HG02798 (cell line): ENCODE results near the gene RAP2B.
A peak's percentile ranks its signal among the peaks of the same experiment; 100 is the strongest.

Source experiments
- ATAC-seq: cut with Tn5 transposase; IDR thresholded peaks from one replicate; pipeline ENCODE4 v1.9.1; 2021; ENCODE audit warnings: mild to moderate bottlenecking; ENCODE audit not compliant: unreplicated experiment, poor library complexity

The RAP2B gene

DNA sequence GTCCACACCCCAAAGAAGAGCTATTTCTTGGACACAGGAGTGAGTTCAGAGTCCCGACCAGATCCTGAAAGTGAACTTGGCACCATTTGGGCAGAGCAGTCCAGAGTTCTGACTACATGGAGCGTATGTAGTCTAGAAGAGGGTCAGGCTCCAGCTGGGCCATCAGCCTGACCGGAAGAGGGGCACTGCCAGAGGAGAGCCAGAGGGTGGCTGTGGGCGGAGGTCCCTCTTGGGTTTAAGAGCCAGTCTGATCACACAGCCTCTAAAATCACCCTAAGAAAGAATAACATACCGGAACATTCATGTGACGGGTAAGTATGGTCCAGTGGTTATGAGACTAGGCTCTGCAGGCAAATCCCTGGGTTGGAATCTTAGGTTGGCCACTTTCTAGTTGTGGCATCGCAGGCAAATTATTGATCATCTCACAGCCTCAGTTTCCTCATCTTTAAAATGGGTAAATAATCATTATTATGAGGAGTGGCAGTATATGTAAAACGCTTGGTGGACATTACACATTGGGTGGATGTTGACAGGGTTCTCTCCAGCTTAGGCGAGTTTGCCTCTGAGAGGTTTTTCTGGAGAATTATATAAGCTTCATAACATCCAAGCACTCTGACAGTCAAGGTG, 2.1 kb upstream of the RAP2B start:
- no peak for ATAC-seq

DNA sequence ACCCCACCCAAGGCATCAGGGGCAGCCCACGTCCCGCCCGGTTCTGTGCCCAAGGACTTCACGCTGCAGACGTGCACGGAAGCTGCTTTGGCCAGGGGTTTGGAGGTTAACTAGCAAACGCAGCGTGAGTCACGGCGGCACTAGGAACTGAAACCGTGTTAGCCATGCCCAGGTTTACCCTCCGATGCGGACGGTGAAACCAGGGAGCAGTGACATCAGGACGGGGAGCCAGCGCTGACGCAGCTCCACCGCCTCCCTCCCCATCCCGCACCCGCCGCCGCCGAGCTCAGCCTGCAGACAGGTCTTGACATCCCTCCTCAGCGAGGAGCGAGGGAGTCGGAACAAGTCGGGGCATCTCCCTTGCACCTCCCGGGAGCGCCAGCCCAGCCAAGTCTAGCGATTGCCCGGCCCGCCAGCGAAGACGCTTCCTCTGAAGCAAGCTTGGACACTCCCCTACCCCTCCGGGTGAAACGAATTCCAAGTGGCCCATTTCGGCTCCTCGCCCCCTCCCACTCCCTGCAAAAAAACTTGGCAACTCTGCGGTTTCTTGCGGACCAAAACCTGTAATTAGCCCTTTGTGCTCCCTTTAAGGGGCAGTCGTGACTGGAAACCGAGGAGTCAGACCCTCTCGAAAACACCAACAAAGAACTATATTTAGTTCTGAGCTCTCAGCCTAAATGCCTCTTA, 1.4 kb upstream of the RAP2B start:
- peak; percentile 30 for ATAC-seq

DNA sequence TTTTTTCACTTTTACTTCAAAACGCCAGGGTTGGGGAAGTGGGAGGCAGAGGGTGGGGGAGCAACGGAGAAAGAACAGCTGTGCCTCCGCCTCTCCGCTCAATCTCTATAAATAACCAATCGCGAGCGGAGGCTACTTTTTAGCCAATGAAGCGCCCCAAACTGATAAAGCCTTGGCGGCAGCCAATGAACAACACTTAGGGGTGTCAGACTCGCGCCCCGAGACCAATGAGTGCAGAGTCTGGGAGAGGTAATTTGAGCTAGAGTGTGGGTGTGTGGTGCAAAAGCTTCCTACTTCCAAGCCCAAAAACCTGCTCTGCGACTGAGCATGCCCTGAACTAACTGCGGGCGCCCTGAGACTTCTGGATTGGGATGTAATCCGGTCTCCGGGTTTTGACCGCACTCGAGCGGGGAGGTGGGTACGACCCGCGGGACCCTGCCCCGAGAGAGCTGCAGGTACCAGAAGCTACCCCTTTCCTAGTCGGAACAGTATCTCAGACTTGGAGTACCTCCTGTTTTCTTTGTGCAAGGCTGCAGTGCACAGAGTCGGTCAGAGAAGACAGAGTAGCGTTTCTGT, 800 bp upstream of the RAP2B start:
- peak; percentile 82 for ATAC-seq

DNA sequence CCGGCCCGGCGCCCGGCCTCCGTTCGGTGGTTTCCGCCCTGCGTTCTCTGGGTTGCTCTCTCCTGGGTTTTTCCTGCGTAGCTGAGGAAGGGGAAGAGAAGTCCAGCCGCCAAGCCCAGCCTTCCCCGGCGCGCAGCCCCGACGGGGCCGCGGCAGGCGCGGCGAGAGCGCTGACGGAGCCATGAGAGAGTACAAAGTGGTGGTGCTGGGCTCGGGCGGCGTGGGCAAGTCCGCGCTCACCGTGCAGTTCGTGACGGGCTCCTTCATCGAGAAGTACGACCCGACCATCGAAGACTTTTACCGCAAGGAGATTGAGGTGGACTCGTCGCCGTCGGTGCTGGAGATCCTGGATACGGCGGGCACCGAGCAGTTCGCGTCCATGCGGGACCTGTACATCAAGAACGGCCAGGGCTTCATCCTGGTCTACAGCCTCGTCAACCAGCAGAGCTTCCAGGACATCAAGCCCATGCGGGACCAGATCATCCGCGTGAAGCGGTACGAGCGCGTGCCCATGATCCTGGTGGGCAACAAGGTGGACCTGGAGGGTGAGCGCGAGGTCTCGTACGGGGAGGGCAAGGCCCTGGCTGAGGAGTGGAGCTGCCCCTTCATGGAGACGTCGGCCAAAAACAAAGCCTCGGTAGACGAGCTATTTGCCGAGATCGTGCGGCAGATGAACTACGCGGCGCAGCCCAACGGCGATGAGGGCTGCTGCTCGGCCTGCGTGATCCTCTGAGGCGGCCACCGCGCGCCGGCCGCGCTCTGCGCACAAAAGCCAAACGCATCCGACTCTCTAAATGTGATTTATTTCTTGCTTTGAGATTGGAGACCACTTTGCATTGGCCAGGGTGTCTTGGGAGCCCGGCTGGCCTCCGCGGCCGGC, 727 bp downstream of the RAP2B start:
- ATAC-seq: peak; percentile 4

DNA sequence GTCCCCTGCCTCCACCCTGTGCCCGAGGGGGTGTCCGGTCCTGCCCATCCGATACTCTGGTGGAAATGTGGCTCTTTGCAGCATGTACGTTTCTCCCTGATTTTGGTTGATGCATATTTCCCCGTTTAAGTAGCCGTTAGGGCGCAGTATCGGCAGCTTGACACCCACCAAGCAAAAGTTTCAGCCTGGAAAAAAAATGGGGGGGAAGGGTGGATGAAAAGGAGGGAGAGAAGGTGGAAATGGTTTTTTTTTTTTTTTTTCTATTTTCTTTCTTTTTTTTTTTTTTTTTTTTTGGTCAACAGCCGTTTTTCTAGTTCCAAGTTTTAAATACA, 1.3 kb downstream of the RAP2B start:
- ATAC-seq: no peak

DNA sequence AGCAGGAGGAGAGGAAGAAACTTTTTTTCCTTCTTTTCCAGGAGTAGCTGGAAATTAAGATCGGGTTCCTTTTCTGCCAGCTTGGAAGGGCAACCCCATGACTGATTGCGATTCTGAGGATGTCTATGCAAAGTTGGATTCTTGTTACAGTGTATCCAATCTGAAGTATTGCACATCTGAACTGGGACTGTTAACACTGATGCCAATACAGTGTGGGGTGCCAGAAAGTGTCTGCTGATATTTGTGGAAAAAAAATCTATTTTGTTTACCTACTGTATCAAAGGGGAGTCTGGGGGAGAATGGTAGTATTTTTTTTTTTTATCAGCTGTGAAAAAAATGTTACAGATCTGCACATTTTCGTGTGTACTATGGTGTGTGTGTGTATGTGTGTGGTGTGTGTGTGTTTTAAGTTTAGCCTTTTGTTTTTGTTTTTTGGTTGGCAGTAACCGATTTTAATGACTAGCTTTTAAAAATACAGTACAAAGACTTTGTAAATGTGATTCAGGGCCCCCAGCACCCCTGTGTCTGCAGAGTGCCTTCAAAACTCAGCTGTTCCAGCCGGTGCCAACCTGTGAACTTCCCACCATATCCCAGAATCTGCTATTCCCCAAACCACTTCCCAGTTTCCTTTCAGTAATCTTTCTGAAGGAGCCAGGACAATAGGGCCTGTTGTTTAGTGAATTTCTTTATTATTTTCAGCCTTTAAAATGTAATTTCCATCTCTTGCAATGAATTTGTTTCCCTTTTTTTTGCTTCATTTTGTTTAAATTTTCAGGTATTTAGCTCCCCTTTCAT, 1.9 kb downstream of the RAP2B start:
- no peak for ATAC-seq

DNA sequence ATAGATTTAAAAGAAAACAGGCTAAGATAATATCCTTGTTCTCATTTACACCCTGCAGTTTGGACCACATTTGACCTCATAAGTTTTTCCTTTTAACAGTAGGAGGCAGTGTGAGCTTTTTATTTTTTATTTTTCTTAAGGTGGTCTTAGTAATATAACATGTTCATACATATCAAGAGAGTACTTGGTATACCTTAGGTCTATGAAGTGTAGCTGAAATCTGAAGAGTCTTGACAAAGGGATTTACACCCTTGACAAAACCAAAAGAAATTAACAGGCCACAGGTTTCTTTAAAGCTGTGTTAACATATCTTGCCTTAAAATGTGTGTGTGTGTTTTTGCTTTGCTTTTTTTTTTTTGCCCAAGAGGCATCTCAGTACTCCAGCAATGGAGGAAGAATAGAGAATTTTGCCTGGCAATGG, 3.2 kb downstream of the RAP2B start:
- ATAC-seq: no peak

DNA sequence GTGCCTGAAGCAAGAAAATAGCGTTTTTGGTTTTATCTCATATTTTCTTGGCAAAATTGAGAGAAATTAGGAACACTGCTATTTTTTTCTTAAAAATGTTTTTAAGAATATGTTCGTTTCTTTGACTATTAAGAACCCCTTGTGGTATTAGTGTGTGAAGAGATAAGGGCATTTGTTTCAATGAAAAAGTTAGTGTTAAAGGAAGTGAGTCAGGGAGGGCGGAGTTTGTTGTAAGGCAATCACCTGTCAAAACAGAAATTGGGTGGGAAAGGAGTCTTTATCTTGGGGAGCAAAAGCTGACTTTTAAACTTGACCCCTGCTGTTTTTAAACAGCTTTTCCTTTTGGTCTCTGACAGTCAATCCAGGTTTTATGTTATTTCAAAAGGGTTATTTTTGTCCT, 4.2 kb downstream of the RAP2B start:
- no peak for ATAC-seq

DNA sequence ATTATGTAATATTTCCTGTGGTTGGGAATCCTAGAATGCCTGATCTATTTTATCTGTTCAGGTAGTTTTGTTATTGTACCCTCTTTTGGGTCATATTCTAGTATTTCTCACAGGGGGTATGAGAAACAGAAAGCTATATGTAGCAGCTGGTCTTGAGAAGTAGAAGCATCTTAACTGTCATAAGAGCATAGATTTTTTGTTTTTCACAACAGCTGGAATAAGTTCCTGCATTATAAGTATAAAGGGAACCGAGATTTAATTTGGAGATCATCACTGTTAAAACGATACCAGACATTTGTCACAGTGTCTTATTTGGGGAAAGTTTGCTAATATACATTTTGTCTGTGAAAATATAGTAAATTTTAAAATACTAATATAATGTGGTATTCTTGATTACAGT, 4.8 kb downstream of the RAP2B start:
- ATAC-seq: no peak

DNA sequence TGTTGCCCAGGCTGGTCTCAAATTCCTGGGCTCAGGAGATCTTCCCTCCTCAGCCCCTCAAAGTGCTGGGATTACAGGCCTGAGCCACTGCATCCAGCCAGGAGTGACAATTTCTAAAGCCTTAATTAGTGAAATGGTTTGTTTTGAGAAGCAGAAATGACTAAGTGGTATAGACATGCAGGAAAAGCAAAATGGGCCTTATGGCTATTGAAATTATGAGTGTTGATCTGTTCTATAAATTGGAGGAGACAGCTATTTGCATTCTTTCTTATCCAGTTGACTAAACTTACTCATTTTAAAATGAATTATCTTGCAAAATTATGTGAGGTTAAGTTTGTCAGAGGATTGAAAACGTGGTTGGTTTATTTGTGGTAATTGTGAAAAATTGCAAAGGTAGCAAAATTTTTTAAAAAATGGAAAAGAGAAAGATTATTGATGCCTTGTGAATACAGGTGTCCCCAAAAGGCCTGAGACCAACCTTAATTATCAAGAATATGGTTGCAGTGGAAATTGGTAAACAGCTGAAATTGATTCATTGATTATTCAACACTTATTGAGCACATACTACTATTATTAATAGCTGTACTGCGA, 7.9 kb downstream of the RAP2B start:
- no peak for ATAC-seq

DNA sequence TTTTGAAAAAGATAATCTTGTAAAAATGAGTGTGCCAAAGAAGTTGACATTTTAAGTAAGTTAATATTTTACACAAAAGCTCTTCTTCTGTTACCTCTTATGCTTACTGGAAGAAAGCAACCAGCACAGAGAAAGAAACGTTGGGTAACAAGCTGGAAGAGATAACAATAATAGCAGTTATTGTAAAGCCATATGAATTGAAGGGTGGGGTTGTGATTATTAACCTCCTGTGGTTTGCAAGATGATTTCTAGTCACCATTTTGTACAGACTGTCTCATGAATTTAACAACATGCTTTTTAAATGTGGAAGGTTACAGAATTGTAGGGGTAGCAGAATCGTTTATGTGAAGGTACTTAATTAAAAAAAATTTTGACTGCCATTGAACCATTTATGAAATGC, 9.2 kb downstream of the RAP2B start:
- no peak for ATAC-seq

DNA sequence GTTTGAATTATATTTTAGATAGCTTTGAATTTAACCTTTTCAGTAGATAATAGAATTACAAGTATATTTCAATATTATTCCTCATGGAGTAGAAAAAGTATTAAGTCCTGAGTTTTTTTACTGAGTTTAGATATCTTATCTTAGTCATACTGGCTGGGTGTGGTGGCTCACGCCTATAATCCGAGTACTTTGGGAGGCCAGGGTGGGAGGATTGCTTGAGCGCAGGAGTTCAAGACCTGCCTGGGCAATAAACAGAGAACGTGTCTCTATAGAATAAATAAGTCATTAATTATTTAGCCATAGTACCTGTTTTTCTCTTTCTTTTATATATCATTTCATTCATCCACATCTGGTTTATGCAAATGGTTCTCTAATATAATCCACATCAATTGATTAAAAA, 9.9 kb downstream of the RAP2B start:
- ATAC-seq: no peak

DNA sequence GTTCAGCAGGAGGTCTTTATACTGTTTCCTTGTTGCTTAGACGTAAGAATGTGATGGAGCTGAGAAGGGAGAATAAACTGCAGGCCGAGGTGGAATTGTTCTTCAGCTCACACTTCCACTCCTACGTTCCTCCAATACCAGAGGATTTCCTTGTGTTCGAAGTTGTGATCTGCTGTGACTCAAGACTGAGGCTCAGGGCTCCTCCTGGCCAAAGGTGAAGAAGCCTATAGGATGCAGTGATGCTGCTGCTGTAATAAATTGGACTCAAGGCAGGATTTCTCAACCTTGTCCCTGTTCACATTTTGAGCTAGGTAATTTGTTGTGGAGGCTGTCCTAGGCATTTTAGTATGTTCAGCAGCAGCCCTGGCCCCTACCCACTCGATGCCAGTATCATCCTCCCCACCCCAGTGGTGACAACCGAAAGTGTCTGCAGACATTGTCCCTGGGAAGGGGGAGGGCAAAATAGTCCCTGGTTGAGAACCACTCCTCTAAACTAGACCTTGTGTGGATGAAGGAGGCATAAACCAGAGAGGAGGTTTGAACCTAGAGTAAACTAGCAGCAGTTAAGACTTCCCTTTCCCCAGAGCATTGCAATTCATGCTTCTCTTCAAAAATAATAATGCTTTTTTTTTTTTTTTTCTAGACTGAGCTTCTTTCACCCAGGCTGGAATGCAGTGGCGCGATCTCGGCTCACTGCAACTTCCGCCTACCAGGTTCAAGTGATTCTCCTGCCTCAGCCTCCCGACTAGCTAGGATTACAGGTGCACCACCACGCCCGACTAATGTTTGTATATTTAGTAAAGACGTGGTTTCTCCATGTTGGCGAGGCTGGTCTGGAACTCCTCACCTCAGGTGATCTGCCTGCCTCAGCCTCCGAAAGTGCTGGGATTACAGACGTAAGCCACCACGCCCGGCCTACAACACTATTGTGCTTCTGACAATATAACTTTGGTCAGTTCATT, 11.1 kb downstream of the RAP2B start:
- no peak for ATAC-seq

DNA sequence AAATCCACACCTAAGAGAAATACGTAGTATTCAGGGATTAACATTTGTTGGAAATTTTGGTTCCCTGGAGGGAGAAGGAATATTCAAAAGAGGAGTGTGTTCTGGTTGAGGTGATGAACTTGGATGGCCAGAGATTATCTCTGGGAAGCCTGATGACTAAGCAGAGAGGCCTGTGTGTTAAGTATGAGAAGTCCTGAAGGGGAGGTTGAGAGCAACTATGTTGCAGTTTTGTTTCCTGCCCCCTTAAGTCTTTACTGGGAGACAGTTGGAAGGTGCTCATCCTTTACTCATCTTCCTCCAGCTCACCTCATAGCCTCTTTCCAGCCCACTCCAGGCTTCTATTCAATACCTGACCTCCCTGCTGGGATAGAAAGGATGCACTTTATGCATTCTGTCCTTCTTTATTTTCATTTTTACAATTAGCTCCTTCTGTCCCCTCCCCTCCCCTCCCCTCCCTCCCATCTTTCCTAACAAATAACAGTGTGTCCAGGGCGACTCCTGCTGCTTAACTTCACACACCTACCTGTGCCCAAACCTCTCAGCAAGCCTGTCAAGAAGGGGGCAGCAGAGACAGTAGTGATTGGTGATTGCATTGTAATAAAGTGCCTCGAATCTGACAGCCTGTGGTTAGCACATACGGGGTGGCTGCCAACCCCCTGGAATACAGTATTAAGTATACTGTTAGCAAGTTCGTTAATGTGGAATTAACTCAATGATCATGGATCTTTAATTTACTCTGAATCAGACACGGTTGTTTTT, 11.9 kb downstream of the RAP2B start:
- ATAC-seq: no peak

DNA sequence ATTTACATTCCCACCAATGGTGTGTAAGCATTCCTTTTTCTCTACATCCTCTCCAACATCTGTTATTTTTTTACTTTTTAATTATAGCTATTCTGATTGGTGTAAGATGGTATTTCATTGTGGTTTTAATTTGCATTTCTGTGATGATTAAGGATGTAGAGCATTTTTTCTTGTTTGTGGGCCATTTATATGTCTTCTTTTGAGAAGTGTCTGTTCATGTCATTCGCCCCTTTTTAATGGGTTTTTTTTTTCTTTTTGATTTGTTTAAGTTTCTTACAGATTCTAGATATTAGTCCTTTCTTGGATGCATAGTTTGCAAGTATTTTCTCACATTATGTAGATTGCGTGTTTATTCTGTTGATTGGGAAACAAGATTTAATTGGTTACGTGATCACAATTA, 14.2 kb downstream of the RAP2B start:
- no peak for ATAC-seq

DNA sequence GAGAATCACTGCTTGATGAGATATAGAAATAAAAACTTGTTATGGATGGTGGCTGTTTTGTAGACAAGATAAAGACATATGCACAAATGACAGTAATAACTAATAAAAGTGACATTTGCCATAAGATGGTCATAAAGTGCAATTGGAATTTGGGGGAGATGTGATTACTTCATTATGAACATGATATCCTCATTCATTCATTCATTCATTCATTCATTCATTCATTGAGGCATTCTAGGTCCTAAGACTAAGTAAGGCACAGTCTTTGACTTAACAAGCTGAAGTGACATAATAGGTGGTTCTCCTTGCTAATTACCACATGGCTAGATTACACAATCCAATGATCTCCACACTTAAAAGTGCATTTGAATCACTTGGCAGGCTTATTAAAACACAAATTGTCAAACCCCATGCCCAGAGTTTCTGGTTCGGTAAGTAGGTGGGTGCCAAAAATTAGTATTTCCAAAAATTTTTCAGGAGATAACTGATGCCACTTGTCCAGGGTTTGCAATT, 18.9 kb downstream of the RAP2B start:
- ATAC-seq: no peak

DNA sequence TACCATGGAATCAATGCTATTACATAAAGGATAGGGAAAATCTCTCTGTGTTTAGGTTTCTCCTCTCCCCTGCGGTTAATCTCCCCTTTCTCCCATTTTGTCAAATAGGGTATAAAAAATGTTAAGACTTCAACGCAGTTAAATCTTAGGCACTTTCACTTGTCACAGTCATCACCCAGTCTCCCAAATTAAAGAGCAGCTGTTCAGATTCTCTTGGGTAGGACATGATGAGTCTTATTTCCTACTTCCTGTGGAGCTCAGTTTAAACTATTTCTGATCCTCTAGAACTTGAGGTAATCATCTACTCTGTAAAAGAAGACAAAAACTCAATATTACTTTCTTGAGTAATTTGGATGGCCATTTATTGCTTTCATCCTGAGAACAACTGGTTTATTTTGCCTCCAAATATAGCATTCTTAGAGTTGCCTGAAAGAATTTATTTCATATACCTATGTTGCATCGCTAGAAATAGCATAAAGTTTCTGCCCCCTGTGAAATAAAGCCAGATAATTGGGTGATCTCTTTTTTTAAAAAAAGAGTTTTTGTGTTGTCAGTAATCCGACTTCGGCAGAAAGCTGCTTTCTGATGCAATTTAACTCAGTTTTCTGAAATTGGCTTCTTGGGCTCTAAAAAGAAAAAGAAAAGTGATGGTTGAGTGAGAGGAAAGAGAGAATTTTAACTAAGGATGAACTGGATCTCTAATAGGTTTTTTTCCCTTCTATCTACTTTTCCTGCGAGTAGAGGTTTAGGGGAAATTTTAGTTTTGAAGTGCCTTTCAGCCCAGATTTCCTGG, 20.7 kb downstream of the RAP2B start:
- ATAC-seq: no peak
